Measurements from ENCODE around the gene C7orf33. TPM values are rescaled to one million over a fixed set of nuclear protein-coding genes. Genes with fewer than 3 reads are reported as not detected.
"Not testable (repeated sequence)": the region's sequence is repeated elsewhere in the genome, so short reads cannot be mapped to it uniquely, and the experiment has no call there.

C7orf33 gene
- total and polyA plus RNA-seq, 12 donors, result not detected

- Histone ChIP-seq H3K36me3 (no peaks in the 10 kb centered on the region), H3K27ac (no peak overlapping the region), H3K9me3 (peaks cover 0 to 8% (median 0%) of the 10 kb centered on the region in 11 donors), H3K27me3 (no peaks in the 10 kb centered on the region), H3K4me3 (no peak overlapping the region), H3K4me1 (peaks cover 0 to 29% (median 6%) of the 10 kb centered on the region in 9 donors)
- ATAC-seq, result no peak
- intact Hi-C loops (cut with DNase I), result no loop called here
- no peak for DNase-seq
- 95 to 96% methylated on average over 6 of the region's 6 CpGs for WGBS, 2 donors
- TF ChIP-seq CTCF (IDR thresholded peaks at IDR 0.05), result no peak
Measured at GRCh38 chr7:148566736-148567135, 23.8 kb upstream of the C7orf33 start.

- Histone ChIP-seq H3K9me3 (peaks cover 0 to 8% (median 0%) of the 10 kb centered on the region in 11 donors), H3K4me1 (peaks cover 0 to 29% (median 6%) of the 10 kb centered on the region in 9 donors), H3K36me3 (no peaks in the 10 kb centered on the region), H3K27ac (no peak overlapping the region), H3K27me3 (no peaks in the 10 kb centered on the region), H3K4me3 (no peak overlapping the region)
- DNase-seq (no peak), ATAC-seq (no peak)
- TF ChIP-seq CTCF (IDR thresholded peaks at IDR 0.05), result no peak
- intact Hi-C loops (cut with DNase I), result no loop called here
- 58 to 73% methylated on average over 5 of the region's 5 CpGs for WGBS, 2 donors
Measured at GRCh38 chr7:148567524-148567923, 23.0 kb upstream of the C7orf33 start.

GRCh38 chr7:148570510-148570909, 20.1 kb upstream of the C7orf33 start:
- intact Hi-C loops (cut with DNase I), result loop anchor here in 3 of 10 donors (10.0 kb wide), 3 partner anchors 124 to 384 kb away; partner anchors contain the start of gene CUL1 (in 1 of the 3)
- no peak for DNase-seq

GRCh38 chr7:148570973-148571372, 19.6 kb upstream of the C7orf33 start:
- H3K27ac ChIP-seq, ATAC-seq, DNase-seq, H3K9me3 ChIP-seq, H3K4me3 ChIP-seq, H3K27me3 ChIP-seq, H3K4me1 ChIP-seq, H3K36me3 ChIP-seq: not testable (repeated sequence)
- intact Hi-C loops (cut with DNase I), result loop anchor here in 3 of 10 donors (10.0 kb wide), 3 partner anchors 124 to 384 kb away; partner anchors contain the start of gene CUL1 (in 1 of the 3)
- 89 to 96% methylated on average over 3 of the region's 3 CpGs for WGBS, 2 donors

More at GRCh38 chr7:148570510-148570909, 20.1 kb upstream of the C7orf33 start:
- WGBS, 2 donors, result 64 to 75% methylated on average over 2 of the region's 2 CpGs
- peaks cover 0 to 9% (median 1%) of the 10 kb centered on the region in 9 donors for H3K4me1 ChIP-seq
- H3K27ac ChIP-seq, result no peak overlapping the region
- no peak overlapping the region for H3K4me3 ChIP-seq
- no peak for TF ChIP-seq CTCF (IDR thresholded peaks at IDR 0.05)
- peaks cover 0 to 4% (median 0%) of the 10 kb centered on the region in 11 donors for H3K9me3 ChIP-seq
- H3K36me3 ChIP-seq, result no peaks in the 10 kb centered on the region
- no peak for ATAC-seq
- H3K27me3 ChIP-seq, result no peaks in the 10 kb centered on the region

GRCh38 chr7:148571381-148571780, 19.2 kb upstream of the C7orf33 start:
- H3K27me3 ChIP-seq, result no peaks in the 10 kb centered on the region
- intact Hi-C loops (cut with DNase I), result loop anchor here in 3 of 10 donors (10.0 kb wide), 3 partner anchors 123 to 383 kb away; partner anchors contain the start of gene CUL1 (in 1 of the 3)
- WGBS, 2 donors, result 88 to 94% methylated on average over 9 of the region's 9 CpGs

More at GRCh38 chr7:148571381-148571780, 19.2 kb upstream of the C7orf33 start:
- ATAC-seq, result no peak
- Histone ChIP-seq H3K36me3 (no peaks in the 10 kb centered on the region), H3K4me3 (no peak overlapping the region), H3K4me1 (peaks cover 0 to 6% (median 0%) of the 10 kb centered on the region in 9 donors), H3K27ac (no peak overlapping the region), H3K9me3 (peaks cover 0 to 4% (median 0%) of the 10 kb centered on the region in 11 donors)
- DNase-seq, result no peak
- TF ChIP-seq CTCF (IDR thresholded peaks at IDR 0.05), result no peak

Measured in heart right ventricle (tissue), 16 donors.